Pancreas (tissue), 10 donors: ENCODE results near the gene ZEB1. TPM values are rescaled to one million over a fixed set of nuclear protein-coding genes. Genes with fewer than 3 reads are reported as not detected.

Experiments used
- ATAC-seq, 4 donors: fragments of 200-7000 bp; cut with Tn5 transposase; one replicate each; pipeline versions ENCODE4 v1.8.0 to v1.9.1; 2020; ENCODE audit warnings: mild to moderate bottlenecking in 4 of 4, moderate library complexity in 4 of 4
- DNase-seq, 6 donors: peaks; one replicate each; pipeline ENCODE4 v3.0.0-alpha.2; 2020
- FAIRE-seq: peaks from 2 replicates; lab custom pipeline; 2012; peaks lifted over from hg19 to GRCh38; lab: Jason Lieb, UNC
- H3K27ac ChIP-seq, 4 donors: fragments of 200-600 bp; sonication (generic); 1 replicate in 3 of 4; 2 replicates in 1 of 4; pipeline versions ENCODE4 v1.5.0 to v1.8.0; 2020
- H3K27me3 ChIP-seq, 4 donors: fragments of 200-600 bp; one replicate each; pipeline ENCODE4 v1.8.0; 2021
- H3K36me3 ChIP-seq, 3 donors: fragments of 200-600 bp; sonication (generic) in 1 of 3; one replicate each; pipeline versions ENCODE4 v1.5.0 to v1.8.0; 2020 to 2021
- H3K4me1 ChIP-seq, 3 donors: fragments of 200-600 bp; one replicate each; pipeline ENCODE4 v1.8.0; 2021
- H3K4me3 ChIP-seq, 4 donors: fragments of 200-600 bp; sonication (generic) in 2 of 4; one replicate each; pipeline versions ENCODE4 v1.5.0 to v1.8.0; 2020 to 2021
- H3K9me3 ChIP-seq, 4 donors: fragments of 200-600 bp; one replicate each; pipeline ENCODE4 v1.8.0; 2021
- WGBS, 2 donors: extraction: QIAGEN DNeasy Blood & Tissue Kit; methylation state at CpG; one replicate each; pipeline ENCODE4 v1.1.7; 2013; 5-methylcytosine and 5-hydroxymethylcytosine counted together
- intact Hi-C, 3 donors: fragments of 100-400 bp; cut with DNase I; formaldehyde crosslinking; loops; one replicate each; pipeline versions ENCODE4 v1.11.1 to v1.14.2; 2022
- polyA plus RNA-seq, 2 donors: library from polyadenylated mRNA; stranded (reverse); fragments of 200-250 nt; gene quantifications; one replicate each; pipeline ENCODE4 v1.2.3, GENCODE V29; 2013
- total RNA-seq, 6 donors: library from RNA; stranded (reverse); fragmentation: NEBNext Ultra II Directional in 4 of 6; extraction: Animal tissue kit (Norgen Biotek cat#: 25700) in 4 of 6; gene quantifications; one replicate each; pipeline versions ENCODE4 v1.2.1 to v1.2.4, GENCODE V29; 2021 to 2023
- TF ChIP-seq, protein P1 (sequence below), 4 donors: fragments of 200-600 bp; sonication (generic) in 3 of 4; IDR thresholded peaks; one replicate each; pipeline versions ENCODE4 v1.5.0 to v1.8.0; 2021; ENCODE audit warnings: antibody characterized with exemption in 4 of 4
- donor health status: healthy with polysubstance abuse.
- donor health status: DM: no; HTN: no; CAD: no; lungs with moderate emphysema.
- donor health status: DM: no; HTN: no; CAD: no.
- donor health status: control.
- donor health status: control.
- donor health status: Bipolar disorder and iron deficiency.
- donor health status: DM: yes; HTN: yes; CAD: no.
- donor health status: DM: no; HTN: no; CAD: no.
- donor health status: DM: no; HTN: no; CAD: no.
- donor health status: DM: yes; HTN: yes; CAD: no.

Gene ZEB1
- total and polyA plus RNA-seq, 8 donors: 3.2 to 21.6 (median 5.0) TPM

- no peaks in the 10 kb centered on the region for H3K36me3 ChIP-seq
- WGBS, 2 donors: 97% methylated on average over 5 of the region's 5 CpGs
- peaks cover 0 to 15% (median 2%) of the 10 kb centered on the region in 4 donors for H3K27me3 ChIP-seq
- H3K9me3 ChIP-seq: no peaks in the 10 kb centered on the region
- no peak for ATAC-seq
- TF ChIP-seq, protein P1, sequence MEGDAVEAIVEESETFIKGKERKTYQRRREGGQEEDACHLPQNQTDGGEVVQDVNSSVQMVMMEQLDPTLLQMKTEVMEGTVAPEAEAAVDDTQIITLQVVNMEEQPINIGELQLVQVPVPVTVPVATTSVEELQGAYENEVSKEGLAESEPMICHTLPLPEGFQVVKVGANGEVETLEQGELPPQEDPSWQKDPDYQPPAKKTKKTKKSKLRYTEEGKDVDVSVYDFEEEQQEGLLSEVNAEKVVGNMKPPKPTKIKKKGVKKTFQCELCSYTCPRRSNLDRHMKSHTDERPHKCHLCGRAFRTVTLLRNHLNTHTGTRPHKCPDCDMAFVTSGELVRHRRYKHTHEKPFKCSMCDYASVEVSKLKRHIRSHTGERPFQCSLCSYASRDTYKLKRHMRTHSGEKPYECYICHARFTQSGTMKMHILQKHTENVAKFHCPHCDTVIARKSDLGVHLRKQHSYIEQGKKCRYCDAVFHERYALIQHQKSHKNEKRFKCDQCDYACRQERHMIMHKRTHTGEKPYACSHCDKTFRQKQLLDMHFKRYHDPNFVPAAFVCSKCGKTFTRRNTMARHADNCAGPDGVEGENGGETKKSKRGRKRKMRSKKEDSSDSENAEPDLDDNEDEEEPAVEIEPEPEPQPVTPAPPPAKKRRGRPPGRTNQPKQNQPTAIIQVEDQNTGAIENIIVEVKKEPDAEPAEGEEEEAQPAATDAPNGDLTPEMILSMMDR (IDR thresholded peaks at IDR 0.05): no peak
- DNase-seq: no peak
- intact Hi-C loops: no loop called here
- no peak overlapping the region for H3K27ac ChIP-seq
- no peak overlapping the region for H3K4me3 ChIP-seq
- peaks cover 4 to 12% (median 5%) of the 10 kb centered on the region in 3 donors for H3K4me1 ChIP-seq
- no peak for FAIRE-seq
Observed at GRCh38 chr10:31317171-31317570, 1.8 kb upstream of the ZEB1 start.

- Histone ChIP-seq H3K9me3 (no peaks in the 10 kb centered on the region), H3K27me3 (peaks cover 0 to 22% (median 2%) of the 10 kb centered on the region in 4 donors), H3K36me3 (no peaks in the 10 kb centered on the region), H3K4me3 (peak overlapping the region; percentile 78 to 94 (median 86)), H3K27ac (peak overlapping the region; percentile 57 to 87 (median 76)), H3K4me1 (peaks cover 4 to 12% (median 5%) of the 10 kb centered on the region in 3 donors)
- TF ChIP-seq, protein P1 (IDR thresholded peaks at IDR 0.05): no peak
- DNase-seq (peak in 2 of 6 donors; percentile 57 to 76), FAIRE-seq (no peak), ATAC-seq (peak in 1 of 4 donors; percentile 68)
- intact Hi-C loops: no loop called here
- WGBS, 2 donors: 23 to 26% methylated on average over 21 of the region's 21 CpGs
Observed at GRCh38 chr10:31317652-31318381, 1.2 kb upstream of the ZEB1 start.

GRCh38 chr10:31318382-31318853 is 598 bp upstream of the ZEB1 start:
- peaks cover 4 to 12% (median 5%) of the 10 kb centered on the region in 3 donors for H3K4me1 ChIP-seq
- H3K9me3 ChIP-seq: no peaks in the 10 kb centered on the region
- peak overlapping the region; percentile 78 to 94 (median 86) for H3K4me3 ChIP-seq
- no peak for FAIRE-seq
- intact Hi-C loops: no loop called here
- TF ChIP-seq, protein P1 (IDR thresholded peaks at IDR 0.05): no peak
- peak overlapping the region; percentile 57 to 87 (median 76) for H3K27ac ChIP-seq
- peak in 5 of 6 donors; percentile 50 to 83 (median 59) for DNase-seq
- WGBS, 2 donors: 0 to 1% methylated on average over 24 to 32 of the region's 32 CpGs
- H3K27me3 ChIP-seq: peaks cover 0 to 28% (median 4%) of the 10 kb centered on the region in 4 donors
- no peaks in the 10 kb centered on the region for H3K36me3 ChIP-seq
- peak; percentile 60 to 78 (median 72) for ATAC-seq

DNA sequence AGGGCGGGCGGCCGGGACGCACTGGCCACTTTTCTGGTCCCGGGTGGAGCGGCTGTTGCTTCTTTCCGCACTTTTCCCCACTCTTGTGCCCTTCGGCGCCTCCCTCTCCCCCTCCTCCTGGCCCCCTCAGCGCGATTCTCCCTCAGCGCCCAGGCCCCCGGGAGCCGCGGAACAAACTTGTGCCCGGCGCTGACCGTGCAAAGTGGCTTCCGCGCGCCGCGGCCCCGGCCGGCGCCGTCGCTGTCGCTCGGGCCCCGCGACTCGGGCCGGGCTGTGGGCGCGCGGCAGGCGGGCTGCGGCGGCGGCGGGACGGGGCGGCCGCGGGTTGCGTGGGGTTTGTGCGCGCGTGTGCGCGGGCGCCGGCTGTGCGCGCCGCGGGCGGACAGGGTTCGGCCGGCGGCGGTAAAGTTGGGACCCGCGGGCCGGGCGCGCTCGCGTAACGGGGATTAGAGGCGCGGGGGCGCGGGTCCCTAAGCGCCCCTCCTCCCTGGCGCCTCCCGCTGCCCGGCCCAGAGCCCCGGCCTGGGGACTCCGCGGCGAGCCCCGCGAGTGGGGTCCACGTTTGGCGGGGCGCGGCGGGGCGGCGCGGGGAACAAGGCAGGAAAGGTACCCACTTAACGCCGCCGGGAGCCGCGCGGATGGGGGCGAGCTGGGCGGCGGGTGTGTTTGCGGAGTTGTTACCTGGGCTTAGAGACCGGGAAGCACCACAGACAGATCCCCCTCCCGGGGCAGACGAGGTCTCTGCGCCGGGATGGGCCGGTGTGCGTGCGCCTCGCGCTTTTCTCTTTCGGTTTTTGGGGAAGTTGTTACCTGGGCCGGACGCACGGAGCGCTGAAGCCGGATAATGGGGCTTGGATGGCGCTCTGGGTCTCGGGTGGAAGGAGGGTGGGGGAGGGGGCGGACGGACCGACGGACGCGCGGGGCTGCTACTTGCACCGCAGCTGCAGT is 860 bp downstream of the ZEB1 start:
- intact Hi-C loops: no loop called here
- Histone ChIP-seq H3K27me3 (peaks cover 0 to 40% (median 8%) of the 10 kb centered on the region in 4 donors), H3K4me1 (peaks cover 4 to 12% (median 5%) of the 10 kb centered on the region in 3 donors), H3K4me3 (peak overlapping the region; percentile 78 to 94 (median 86)), H3K36me3 (no peaks in the 10 kb centered on the region), H3K27ac (peak overlapping the region in 3 of 4 donors; percentile 42 to 87 (median 72)), H3K9me3 (no peaks in the 10 kb centered on the region)
- 1% methylated on average over 87 to 129 of the region's 129 CpGs for WGBS, 2 donors
- no peak for FAIRE-seq
- ATAC-seq: peak in 2 of 4 donors; percentile 3 to 10
- DNase-seq: peak; percentile 6 to 75 (median 22)
- TF ChIP-seq, protein P1 (IDR thresholded peaks at IDR 0.05): no peak
